ENCODE results near the gene IGLL5. TPM values are rescaled to one million over a fixed set of nuclear protein-coding genes. Genes with fewer than 3 reads are reported as not detected.

IGLL5 gene
- total RNA-seq, 3 donors from 2014 or later, result 11.1 to 41.3 TPM; not detected in 1

GRCh38 chr22:22867996-22868715 lies 19.5 kb upstream of the IGLL5 start:
- TF ChIP-seq POLR2A (IDR thresholded peaks at IDR 0.05) (no peak), POLR2AphosphoS5 (IDR thresholded peaks at IDR 0.05) (no peak)
- Histone ChIP-seq H3K36me3 (no peaks in the 10 kb centered on the region), H3K4me1 (no peaks in the 10 kb centered on the region), H3K4me3 (no peak overlapping the region), H3K27me3 (peaks cover 0 to 17% of the 10 kb centered on the region in 2 donors), H3K9me3 (no peaks in the 10 kb centered on the region), H3K27ac (no peak overlapping the region)
- DNase-seq (ENCODE audit: low spot score in 2 of 2), result no peak
- intact Hi-C loops (cut with DNase I; ENCODE audit: low total_unique reads), result no loop called here

GRCh38 chr22:22870577-22871404 lies 16.8 kb upstream of the IGLL5 start:
- no peak for TF ChIP-seq CTCF (IDR thresholded peaks at IDR 0.05)
- no peak for TF ChIP-seq POLR2AphosphoS5 (IDR thresholded peaks at IDR 0.05)
- TF ChIP-seq POLR2A (IDR thresholded peaks at IDR 0.05), result no peak
- H3K27me3 ChIP-seq, result peaks cover 0 to 17% of the 10 kb centered on the region in 2 donors
- intact Hi-C loops (cut with DNase I; ENCODE audit: low total_unique reads), result no loop called here
- no peak overlapping the region for H3K4me3 ChIP-seq
- no peaks in the 10 kb centered on the region for H3K36me3 ChIP-seq
- no peak for DNase-seq (ENCODE audit: low spot score in 2 of 2)
- H3K27ac ChIP-seq, result no peak overlapping the region
- H3K9me3 ChIP-seq, result peaks cover 5 to 8% of the 10 kb centered on the region in 2 donors
- no peaks in the 10 kb centered on the region for H3K4me1 ChIP-seq

GRCh38 chr22:22871536-22872278 lies 15.9 kb upstream of the IGLL5 start:
- H3K4me3 ChIP-seq, result no peak overlapping the region
- intact Hi-C loops (cut with DNase I; ENCODE audit: low total_unique reads), result no loop called here
- H3K27me3 ChIP-seq, result peaks cover 0 to 17% of the 10 kb centered on the region in 2 donors
- TF ChIP-seq CTCF (IDR thresholded peaks at IDR 0.05) (no peak), POLR2AphosphoS5 (IDR thresholded peaks at IDR 0.05) (no peak), POLR2A (IDR thresholded peaks at IDR 0.05) (no peak)
- no peaks in the 10 kb centered on the region for H3K4me1 ChIP-seq
- no peaks in the 10 kb centered on the region for H3K36me3 ChIP-seq
- no peak overlapping the region for H3K27ac ChIP-seq
- peaks cover 5 to 8% of the 10 kb centered on the region in 2 donors for H3K9me3 ChIP-seq
- DNase-seq (ENCODE audit: low spot score in 2 of 2), result no peak

- H3K4me1 ChIP-seq, result no peaks in the 10 kb centered on the region
- no peak for TF ChIP-seq CTCF (IDR thresholded peaks at IDR 0.05)
- TF ChIP-seq POLR2A (IDR thresholded peaks at IDR 0.05), result no peak
- TF ChIP-seq POLR2AphosphoS5 (IDR thresholded peaks at IDR 0.05), result no peak
- peaks cover 5 to 8% of the 10 kb centered on the region in 2 donors for H3K9me3 ChIP-seq
- H3K4me3 ChIP-seq, result no peak overlapping the region
- no peak overlapping the region for H3K27ac ChIP-seq
- H3K36me3 ChIP-seq, result no peaks in the 10 kb centered on the region
- intact Hi-C loops (cut with DNase I; ENCODE audit: low total_unique reads), result no loop called here
- peaks cover 0 to 12% of the 10 kb centered on the region in 2 donors for H3K27me3 ChIP-seq
- DNase-seq (ENCODE audit: low spot score in 2 of 2), result peak in 1 of 2 donors; percentile 7
These were observed 14.6 kb upstream of the IGLL5 start for GRCh38 chr22:22872722-22873708.
